Body of pancreas (tissue), 4 donors: ENCODE results near the gene TRMT10B.

Source experiments
- CTCF ChIP-seq, 7 experiments: fragments of 450-650 bp in 4 of 7; fragments of 200-600 bp in 3 of 7; sonication (generic) in 3 of 7; IDR thresholded peaks; one replicate each; pipeline ENCODE4 v1.5.1; 2016 to 2019; ENCODE audit warnings: antibody characterized with exemption in 7 of 7
- POLR2A ChIP-seq, 3 donors: fragments of 450-650 bp; IDR thresholded peaks; one replicate each; pipeline ENCODE4 v1.6.1; 2016; ENCODE audit warnings: antibody characterized with exemption in 3 of 3, mild to moderate bottlenecking in 2 of 3

DNA sequence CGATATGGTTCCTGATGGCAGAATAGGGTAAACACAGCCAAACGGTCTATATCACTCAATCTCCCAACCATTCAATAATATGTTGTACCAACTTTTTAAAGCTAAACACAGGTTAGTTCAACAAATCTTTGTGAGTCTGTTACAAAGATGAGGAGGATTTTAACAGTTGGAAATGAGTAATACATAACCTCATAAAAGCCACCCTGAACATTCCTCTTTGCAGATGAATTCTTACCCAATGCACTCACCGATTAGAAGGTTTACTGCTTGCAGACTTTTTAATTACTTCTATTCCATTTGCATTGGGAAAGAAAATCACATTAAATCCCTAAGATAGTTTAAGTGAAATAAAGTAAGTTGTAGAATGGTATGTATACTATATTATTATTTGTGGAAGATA lies 23.3 kb upstream of the TRMT10B start:
- no peak for TF ChIP-seq CTCF (IDR thresholded peaks at IDR 0.05)
- TF ChIP-seq POLR2A (IDR thresholded peaks at IDR 0.05), result no peak
